Fibroblast of the aortic adventitia (primary cell): ENCODE results near the gene SIGLEC9. TPM values are rescaled to one million over a fixed set of nuclear protein-coding genes. Genes with fewer than 3 reads are reported as not detected.
A peak's percentile ranks its signal among the peaks of the same experiment; 100 is the strongest.

Experiments
- DNase-seq: peaks from one replicate; pipeline ENCODE4 v3.0.0-alpha.2; 2010; ENCODE audit warnings: low read depth
- H3K4me3 ChIP-seq: 2 replicates; pipeline ENCODE4 v1.5.1; 2011; ENCODE audit warnings: low read depth, mild to moderate bottlenecking, control low read depth, low read length, moderate library complexity
- CTCF ChIP-seq: IDR thresholded peaks from 2 replicates; pipeline ENCODE4 v1.5.1; 2011; ENCODE audit warnings: mild to moderate bottlenecking, low read length, control low read depth, inconsistent platforms; ENCODE audit not compliant: insufficient read depth
- total RNA-seq: library from RNA; depleted of rRNA; stranded (reverse); fragments of >200 nt; gene quantifications from 2 replicates; pipeline ENCODE4 v1.2.3, GENCODE V29; 2012; ENCODE audit warnings: low replicate concordance

The SIGLEC9 gene
- total RNA-seq, 1 donor: 0.09 TPM

- no peak for DNase-seq
- TF ChIP-seq CTCF: no peak
- no peak overlapping the region for H3K4me3 ChIP-seq
Measured at GRCh38 chr19:51091126-51091525, 33.6 kb upstream of the SIGLEC9 start.

- DNase-seq: no peak
- H3K4me3 ChIP-seq: no peak overlapping the region
- no peak for TF ChIP-seq CTCF
Measured at GRCh38 chr19:51091895-51092873, 32.5 kb upstream of the SIGLEC9 start.

GRCh38 chr19:51093101-51093500, 31.6 kb upstream of the SIGLEC9 start:
- no peak for TF ChIP-seq CTCF
- no peak for DNase-seq
- H3K4me3 ChIP-seq: no peak overlapping the region

- no peak overlapping the region for H3K4me3 ChIP-seq
- no peak for TF ChIP-seq CTCF
- DNase-seq: no peak
Measured at GRCh38 chr19:51093510-51094345, 31.0 kb upstream of the SIGLEC9 start.

GRCh38 chr19:51094696-51095279, 29.9 kb upstream of the SIGLEC9 start:
- TF ChIP-seq CTCF: peak; percentile 66
- DNase-seq: no peak
- H3K4me3 ChIP-seq: no peak overlapping the region

GRCh38 chr19:51096473-51097165, 28.1 kb upstream of the SIGLEC9 start:
- no peak for DNase-seq
- TF ChIP-seq CTCF: peak; percentile 25
- no peak overlapping the region for H3K4me3 ChIP-seq
